LNCaP clone FGC (cell line): Measurements from ENCODE around the gene PRKCE.
A peak's percentile ranks its signal among the peaks of the same experiment; 100 is the strongest.
"Not testable (repeated sequence)": the region's sequence is repeated elsewhere in the genome, so short reads cannot be mapped to it uniquely, and the experiment has no call there.

ENCODE experiments used
- DNase-seq: peaks from one replicate; pipeline ENCODE4 v3.0.0-alpha.2; 2011; ENCODE audit warnings: low read depth
- H3K4me3 ChIP-seq: 2 replicates; pipeline ENCODE4 v1.5.1; 2011; ENCODE audit warnings: mild to moderate bottlenecking, low read depth, low read length, control low read depth
- TF ChIP-seq, protein P1 (sequence below): IDR thresholded peaks from 2 replicates; pipeline ENCODE4 v1.5.1; 2012; ENCODE audit warnings: mild to moderate bottlenecking; ENCODE audit not compliant: control insufficient read depth, insufficient read depth; ENCODE audit errors: extremely low read depth

Gene PRKCE

GRCh38 chr2:45911538-45911937 is 260.1 kb downstream of the PRKCE start:
- H3K4me3 ChIP-seq = no peak overlapping the region
- DNase-seq = no peak
- TF ChIP-seq, protein P1, sequence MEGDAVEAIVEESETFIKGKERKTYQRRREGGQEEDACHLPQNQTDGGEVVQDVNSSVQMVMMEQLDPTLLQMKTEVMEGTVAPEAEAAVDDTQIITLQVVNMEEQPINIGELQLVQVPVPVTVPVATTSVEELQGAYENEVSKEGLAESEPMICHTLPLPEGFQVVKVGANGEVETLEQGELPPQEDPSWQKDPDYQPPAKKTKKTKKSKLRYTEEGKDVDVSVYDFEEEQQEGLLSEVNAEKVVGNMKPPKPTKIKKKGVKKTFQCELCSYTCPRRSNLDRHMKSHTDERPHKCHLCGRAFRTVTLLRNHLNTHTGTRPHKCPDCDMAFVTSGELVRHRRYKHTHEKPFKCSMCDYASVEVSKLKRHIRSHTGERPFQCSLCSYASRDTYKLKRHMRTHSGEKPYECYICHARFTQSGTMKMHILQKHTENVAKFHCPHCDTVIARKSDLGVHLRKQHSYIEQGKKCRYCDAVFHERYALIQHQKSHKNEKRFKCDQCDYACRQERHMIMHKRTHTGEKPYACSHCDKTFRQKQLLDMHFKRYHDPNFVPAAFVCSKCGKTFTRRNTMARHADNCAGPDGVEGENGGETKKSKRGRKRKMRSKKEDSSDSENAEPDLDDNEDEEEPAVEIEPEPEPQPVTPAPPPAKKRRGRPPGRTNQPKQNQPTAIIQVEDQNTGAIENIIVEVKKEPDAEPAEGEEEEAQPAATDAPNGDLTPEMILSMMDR = no peak

DNA sequence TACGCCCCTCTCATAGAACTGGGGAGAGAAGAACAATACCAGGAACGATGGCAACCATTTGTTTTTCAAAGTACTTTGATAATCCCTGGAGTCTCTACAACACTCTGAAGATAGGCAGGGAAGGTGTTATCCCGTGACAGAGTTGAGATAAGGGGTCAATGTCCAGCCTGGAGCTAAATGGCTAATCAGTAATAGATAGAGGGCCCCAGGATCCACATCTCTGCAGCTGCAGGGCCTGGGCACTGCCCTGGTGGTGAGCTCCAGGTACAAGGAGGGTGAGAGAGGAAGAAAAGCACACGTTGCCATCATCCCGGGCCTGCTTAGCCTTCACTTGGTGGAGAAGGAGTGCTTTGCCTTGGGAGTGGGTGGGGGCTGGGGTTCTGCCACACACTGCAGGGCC is 260.6 kb downstream of the PRKCE start:
- TF ChIP-seq, protein P1 = no peak
- DNase-seq = no peak
- H3K4me3 ChIP-seq = no peak overlapping the region

DNA sequence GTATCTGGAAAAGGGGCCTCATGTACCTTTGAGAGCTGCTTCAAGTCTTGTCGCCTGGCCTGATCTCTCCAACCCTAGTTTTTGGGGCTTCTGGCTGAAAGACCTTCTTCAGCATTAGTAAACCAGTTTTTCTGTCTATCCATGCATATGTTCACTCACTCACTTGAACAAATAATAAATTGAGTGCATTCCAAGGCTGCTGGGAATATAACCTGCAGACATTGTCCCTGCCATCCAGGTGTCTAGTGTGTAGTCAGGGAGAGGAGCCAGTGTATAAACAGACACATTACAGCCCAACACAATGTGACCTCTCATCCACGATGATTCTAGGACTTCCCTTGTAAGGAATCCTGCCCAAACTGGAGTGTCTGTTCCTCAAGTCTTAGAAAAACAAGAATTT is 262.1 kb downstream of the PRKCE start:
- TF ChIP-seq, protein P1 = no peak
- peak; percentile 80 for DNase-seq
- H3K4me3 ChIP-seq = no peak overlapping the region

DNA sequence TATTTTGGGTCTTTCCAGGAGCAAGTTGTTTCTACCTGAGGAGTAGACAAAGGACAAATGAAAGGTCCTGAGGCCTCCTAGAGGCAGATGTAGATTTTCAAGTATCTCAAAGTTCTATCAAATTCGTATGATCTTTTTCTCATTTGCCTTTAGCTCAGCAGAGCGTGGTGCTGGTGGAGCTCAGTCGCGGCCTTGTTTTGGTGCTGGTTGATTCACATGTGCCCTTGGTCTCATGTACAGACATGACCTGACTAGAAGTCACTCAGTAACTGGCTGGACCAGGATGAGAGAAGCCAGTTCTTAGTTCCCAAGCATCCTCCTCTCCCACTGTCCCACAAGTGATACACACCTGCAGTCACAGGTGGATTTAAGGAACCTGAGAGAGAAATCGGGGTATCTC is 264.0 kb downstream of the PRKCE start:
- TF ChIP-seq, protein P1 = no peak
- no peak for DNase-seq
- H3K4me3 ChIP-seq = no peak overlapping the region

DNA sequence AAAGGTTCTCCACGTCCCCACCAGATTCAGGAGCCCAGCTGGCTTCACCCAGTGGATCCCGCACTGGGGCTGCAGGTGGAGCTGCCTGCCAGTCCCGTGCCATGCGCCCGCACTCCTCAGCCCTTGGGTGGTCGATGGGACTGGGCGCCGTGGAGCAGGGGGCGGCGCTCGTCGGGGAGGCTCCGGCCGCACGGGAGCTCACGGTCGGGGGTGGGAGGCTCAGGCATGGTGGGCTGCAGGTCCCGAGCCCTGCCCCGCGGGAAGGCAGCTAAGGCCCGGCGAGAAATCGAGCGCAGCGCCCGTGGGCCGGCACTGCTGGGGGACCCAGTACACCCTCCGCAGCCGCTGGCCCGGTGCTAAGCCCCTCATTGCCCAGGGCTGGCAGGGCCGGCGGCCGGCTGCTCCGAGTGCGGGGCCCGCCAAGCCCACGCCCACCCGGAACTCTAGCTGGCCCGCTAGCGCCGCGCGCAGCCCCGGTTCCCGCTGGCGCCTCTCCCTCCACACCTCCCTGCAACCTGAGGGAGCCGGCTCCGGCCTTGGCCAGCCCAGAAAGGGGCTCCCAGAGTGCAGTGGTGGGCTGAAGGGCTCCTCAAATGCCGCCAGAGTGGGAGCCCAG is 266.2 kb downstream of the PRKCE start:
- not testable (repeated sequence) for DNase-seq

GRCh38 chr2:45918463-45919159 is 267.1 kb downstream of the PRKCE start:
- TF ChIP-seq, protein P1 = no peak
- no peak overlapping the region for H3K4me3 ChIP-seq
- DNase-seq = no peak

More for the DNA sequence above, 266.2 kb downstream of the PRKCE start:
- not testable (repeated sequence) for H3K4me3 ChIP-seq

GRCh38 chr2:45919160-45919650 is 267.7 kb downstream of the PRKCE start:
- no peak for DNase-seq
- H3K4me3 ChIP-seq = no peak overlapping the region

More at GRCh38 chr2:45919160-45919650, 267.7 kb downstream of the PRKCE start:
- TF ChIP-seq, protein P1 = no peak
